IgD-negative memory B cell (primary cell): ENCODE measurements around the gene DGCR2. TPM values are rescaled to one million over a fixed set of nuclear protein-coding genes. Genes with fewer than 3 reads are reported as not detected.
"Not testable (repeated sequence)": the region's sequence is repeated elsewhere in the genome, so short reads cannot be mapped to it uniquely, and the experiment has no call there.

Experiments used
- H3K27ac Mint-ChIP-seq, 3 donors: one replicate each; pipeline ENCODE4 v1.8.0; 2020 to 2022; ENCODE audit warnings: mild to moderate bottlenecking in 3 of 3, mixed read lengths in 3 of 3, moderate library complexity in 1 of 3
- H3K27me3 Mint-ChIP-seq: one replicate; pipeline ENCODE4 v1.8.0; 2021; ENCODE audit warnings: mixed read lengths
- H3K36me3 Mint-ChIP-seq: one replicate; pipeline ENCODE4 v1.8.0; 2020; ENCODE audit warnings: mild to moderate bottlenecking, mixed read lengths
- H3K4me1 Mint-ChIP-seq, 3 donors: one replicate each; pipeline ENCODE4 v1.8.0; 2020 to 2022; ENCODE audit warnings: mixed read lengths in 3 of 3, mild to moderate bottlenecking in 1 of 3
- H3K4me3 Mint-ChIP-seq, 4 donors: one replicate each; pipeline ENCODE4 v1.8.0; 2020 to 2022; ENCODE audit warnings: mild to moderate bottlenecking in 4 of 4, mixed read lengths in 4 of 4, moderate library complexity in 3 of 4
- H3K9me3 Mint-ChIP-seq, 3 donors: one replicate each; pipeline ENCODE4 v1.8.0; 2020 to 2021; ENCODE audit warnings: mixed read lengths in 3 of 3, mild to moderate bottlenecking in 1 of 3
- polyA plus RNA-seq: library from polyadenylated mRNA; unstranded; fragments of 300-500 nt; fragmentation: Illumina TruSeq; gene quantifications from one replicate; pipeline ENCODE4 v1.2.3, GENCODE V29; 2021

Gene DGCR2
- polyA plus RNA-seq, 1 donor from 2014 or later: 29.1 TPM

GRCh38 chr22:19030226-19030888 is 91.9 kb downstream of the DGCR2 start:
- H3K36me3 Mint-ChIP-seq, H3K4me3 Mint-ChIP-seq, H3K4me1 Mint-ChIP-seq, H3K9me3 Mint-ChIP-seq, H3K27ac Mint-ChIP-seq: not testable (repeated sequence)
- peaks cover 13% of the 10 kb centered on the region for H3K27me3 Mint-ChIP-seq

DNA sequence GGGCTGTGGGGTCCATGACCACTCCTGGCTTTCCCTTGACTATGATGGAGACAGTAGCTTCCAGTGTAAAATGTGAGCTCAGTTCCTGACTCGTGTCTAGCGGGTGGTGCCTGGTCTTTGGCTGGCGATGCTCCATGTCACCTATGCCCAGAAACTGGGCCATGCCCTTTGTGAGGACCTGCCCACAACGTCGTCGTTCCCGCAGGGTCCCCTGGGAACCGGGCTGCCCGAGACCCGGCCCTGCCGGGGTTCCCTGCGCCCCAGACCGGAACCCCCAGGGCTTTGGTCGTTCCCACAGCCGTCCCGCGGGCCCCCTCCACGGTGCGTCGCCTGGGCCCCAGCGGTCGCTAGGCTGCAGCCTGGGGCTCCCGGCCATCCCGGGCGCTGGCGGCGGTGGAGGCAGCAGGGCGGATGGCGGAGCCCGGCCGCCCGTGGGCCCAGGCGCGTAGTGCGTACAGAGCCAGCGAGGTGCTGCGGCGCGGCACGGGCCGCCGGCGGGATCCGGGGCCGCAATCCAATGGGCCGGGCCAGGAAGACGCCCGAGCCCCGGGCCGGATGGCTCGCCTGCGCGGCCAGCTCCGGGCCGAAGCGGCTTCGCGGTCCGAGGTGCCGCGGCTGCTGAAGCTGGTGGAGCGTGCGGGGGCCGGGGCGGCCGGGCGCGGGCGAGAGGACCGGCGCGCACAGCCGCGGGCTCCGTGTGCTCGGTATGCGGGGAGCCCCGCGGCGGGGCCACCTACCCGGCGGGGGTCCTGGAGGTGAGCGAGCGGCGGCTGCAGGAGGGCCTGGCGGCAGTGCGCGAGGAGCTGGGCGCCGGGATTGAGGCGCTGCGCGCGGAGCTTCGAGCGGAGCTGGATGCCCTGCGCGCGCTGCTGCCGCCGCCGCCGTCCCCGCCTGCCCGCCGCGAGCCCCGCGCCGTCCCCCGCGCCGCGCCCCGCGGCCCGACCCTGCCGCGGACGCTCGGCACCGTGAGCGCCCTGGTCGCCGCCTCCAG is 92.8 kb downstream of the DGCR2 start:
- H3K27ac Mint-ChIP-seq, H3K9me3 Mint-ChIP-seq, H3K36me3 Mint-ChIP-seq, H3K4me1 Mint-ChIP-seq, H3K4me3 Mint-ChIP-seq: not testable (repeated sequence)
- H3K27me3 Mint-ChIP-seq: peaks cover 13% of the 10 kb centered on the region

- H3K9me3 Mint-ChIP-seq, H3K27ac Mint-ChIP-seq, H3K36me3 Mint-ChIP-seq, H3K4me1 Mint-ChIP-seq, H3K4me3 Mint-ChIP-seq: not testable (repeated sequence)
- H3K27me3 Mint-ChIP-seq: peaks cover 13% of the 10 kb centered on the region
Measured at GRCh38 chr22:19028060-19028455, 94.2 kb downstream of the DGCR2 start.

GRCh38 chr22:19027371-19028059 is 94.7 kb downstream of the DGCR2 start:
- peak overlapping the region in 2 of 3 donors; percentile 31 to 51 for H3K27ac Mint-ChIP-seq
- H3K4me1 Mint-ChIP-seq, H3K36me3 Mint-ChIP-seq: not testable (repeated sequence)

GRCh38 chr22:19026080-19026479 is 96.1 kb downstream of the DGCR2 start:
- H3K9me3 Mint-ChIP-seq, H3K27ac Mint-ChIP-seq, H3K4me3 Mint-ChIP-seq, H3K4me1 Mint-ChIP-seq, H3K36me3 Mint-ChIP-seq: not testable (repeated sequence)
- H3K27me3 Mint-ChIP-seq: peaks cover 16% of the 10 kb centered on the region

More at GRCh38 chr22:19027371-19028059, 94.7 kb downstream of the DGCR2 start:
- peaks cover 14% of the 10 kb centered on the region for H3K27me3 Mint-ChIP-seq
- not testable (repeated sequence) for H3K4me3 Mint-ChIP-seq, H3K9me3 Mint-ChIP-seq

DNA sequence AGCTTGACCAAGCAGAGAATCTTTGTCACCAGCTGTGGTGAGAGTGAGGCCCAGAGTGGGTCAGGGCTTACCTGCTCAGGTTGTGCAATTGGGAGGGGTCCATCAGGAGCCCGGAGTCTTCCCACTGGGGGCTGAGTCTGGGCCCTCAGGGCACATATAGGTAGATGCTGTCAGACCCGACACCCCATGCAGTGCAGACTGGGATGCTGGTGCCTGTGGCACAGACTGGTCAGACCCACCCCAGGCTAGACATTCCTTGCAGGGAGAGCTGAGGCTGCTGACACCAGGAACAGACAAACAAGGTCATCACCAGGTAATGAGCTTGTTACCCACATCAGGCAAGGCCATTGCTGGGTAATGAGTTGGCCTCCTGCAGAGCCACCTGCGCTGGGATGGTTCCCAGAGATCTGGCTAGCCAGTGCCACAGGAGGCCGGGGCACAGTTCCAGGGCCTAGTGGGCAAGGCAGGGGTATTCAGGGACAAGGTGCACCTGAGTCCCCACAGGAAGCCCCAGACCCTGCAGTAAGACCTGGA is 97.2 kb downstream of the DGCR2 start:
- H3K27ac Mint-ChIP-seq, H3K4me1 Mint-ChIP-seq: not testable (repeated sequence)

GRCh38 chr22:19023931-19024330 is 98.3 kb downstream of the DGCR2 start:
- H3K9me3 Mint-ChIP-seq, H3K4me3 Mint-ChIP-seq, H3K4me1 Mint-ChIP-seq, H3K36me3 Mint-ChIP-seq: not testable (repeated sequence)
- Mint-ChIP-seq H3K27ac (peak overlapping the region in 1 of 3 donors; percentile 85), H3K27me3 (peaks cover 15% of the 10 kb centered on the region)

More for the DNA sequence above, 97.2 kb downstream of the DGCR2 start:
- H3K9me3 Mint-ChIP-seq, H3K36me3 Mint-ChIP-seq, H3K4me3 Mint-ChIP-seq: not testable (repeated sequence)
- H3K27me3 Mint-ChIP-seq: peaks cover 13% of the 10 kb centered on the region

- H3K9me3 Mint-ChIP-seq: no peaks in the 10 kb centered on the region
- no peak overlapping the region for H3K4me3 Mint-ChIP-seq
- H3K27me3 Mint-ChIP-seq: peaks cover 12% of the 10 kb centered on the region
- H3K27ac Mint-ChIP-seq: no peak overlapping the region
- H3K36me3 Mint-ChIP-seq: no peaks in the 10 kb centered on the region
- no peaks in the 10 kb centered on the region for H3K4me1 Mint-ChIP-seq
Measured at GRCh38 chr22:19022755-19023154, 99.5 kb downstream of the DGCR2 start.

DNA sequence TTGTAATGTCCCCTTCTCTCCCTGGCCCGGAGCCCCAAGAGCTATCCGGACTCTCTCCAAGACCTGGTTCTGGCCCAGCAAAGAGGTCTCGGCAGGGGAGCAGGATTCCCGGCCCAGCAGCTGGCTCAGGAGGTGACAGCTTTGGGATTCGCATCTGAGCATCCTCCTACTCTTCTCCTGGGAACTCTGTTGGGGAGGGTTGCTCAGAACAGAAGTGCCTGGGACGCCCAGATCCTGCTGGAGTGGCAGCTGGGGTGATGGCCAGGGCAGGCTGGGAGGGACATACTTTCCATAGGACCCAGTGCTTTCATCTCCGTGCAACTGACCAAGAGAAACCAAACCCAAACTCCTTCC is 102.6 kb downstream of the DGCR2 start:
- Mint-ChIP-seq H3K4me3 (no peak overlapping the region), H3K9me3 (no peaks in the 10 kb centered on the region), H3K27ac (no peak overlapping the region), H3K27me3 (peaks cover 6% of the 10 kb centered on the region), H3K4me1 (no peaks in the 10 kb centered on the region), H3K36me3 (no peaks in the 10 kb centered on the region)

- H3K9me3 Mint-ChIP-seq: no peaks in the 10 kb centered on the region
- H3K4me1 Mint-ChIP-seq: no peaks in the 10 kb centered on the region
- no peaks in the 10 kb centered on the region for H3K36me3 Mint-ChIP-seq
- no peak overlapping the region for H3K27ac Mint-ChIP-seq
- H3K27me3 Mint-ChIP-seq: peaks cover 7% of the 10 kb centered on the region
- H3K4me3 Mint-ChIP-seq: no peak overlapping the region
Measured at GRCh38 chr22:19019029-19019678, 103.1 kb downstream of the DGCR2 start.

DNA sequence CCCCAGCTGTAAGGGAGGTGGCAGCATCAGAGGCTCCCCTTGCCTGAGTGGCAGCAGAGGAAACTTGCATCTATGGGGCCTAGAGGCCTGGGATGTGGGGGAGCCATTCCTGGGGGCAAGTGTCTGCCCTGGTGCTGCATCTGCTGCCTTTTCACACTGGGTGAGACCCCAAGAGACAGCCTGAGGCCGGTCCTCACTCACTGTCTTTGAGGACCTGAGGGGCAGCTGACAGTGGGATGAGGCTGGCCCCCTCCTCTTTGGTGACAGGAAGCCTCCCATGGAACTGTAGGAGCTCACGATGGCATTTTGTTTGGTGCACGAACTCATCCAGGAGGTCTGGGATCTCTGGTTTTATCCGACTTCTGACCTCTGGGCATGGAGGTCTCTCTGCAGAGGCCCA is 104.0 kb downstream of the DGCR2 start:
- Mint-ChIP-seq H3K9me3 (no peaks in the 10 kb centered on the region), H3K27me3 (peaks cover 9% of the 10 kb centered on the region), H3K27ac (no peak overlapping the region), H3K4me3 (no peak overlapping the region), H3K4me1 (no peaks in the 10 kb centered on the region), H3K36me3 (no peaks in the 10 kb centered on the region)

DNA sequence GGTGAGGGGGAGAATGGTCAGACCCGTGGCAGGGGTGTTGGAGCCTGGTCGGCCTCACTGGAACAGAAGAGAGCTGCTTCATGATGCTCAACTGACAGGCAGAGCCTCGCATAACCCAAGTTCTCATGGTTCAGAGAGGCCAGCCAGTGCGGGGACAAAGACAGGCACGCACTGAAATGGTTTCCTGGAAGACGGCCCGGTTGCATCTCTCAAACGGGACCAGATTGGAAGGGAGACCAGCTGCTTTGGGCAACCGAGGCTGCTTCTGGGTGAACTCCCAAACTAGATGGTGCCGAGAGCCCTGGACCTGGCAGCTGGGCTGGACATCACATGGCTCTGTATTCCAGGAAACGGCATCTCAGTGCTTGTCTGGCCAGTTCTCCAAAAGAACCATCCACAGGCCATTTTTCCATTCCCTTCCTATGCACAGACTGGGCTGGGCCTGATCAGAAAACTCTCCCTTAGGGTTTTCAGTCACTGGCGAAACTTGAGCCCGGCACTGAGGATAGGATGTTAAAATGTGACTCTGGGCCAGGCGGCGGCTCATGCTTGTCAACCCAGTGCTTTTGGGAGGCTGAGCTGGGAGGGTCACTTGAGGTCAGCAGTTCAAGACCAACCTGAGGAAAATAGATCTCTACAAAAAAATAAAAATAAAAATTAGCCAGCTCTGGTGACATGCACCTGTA is 106.0 kb downstream of the DGCR2 start:
- no peaks in the 10 kb centered on the region for H3K4me1 Mint-ChIP-seq

GRCh38 chr22:19014886-19015285 is 107.3 kb downstream of the DGCR2 start:
- Mint-ChIP-seq H3K4me1 (no peaks in the 10 kb centered on the region), H3K27ac (no peak overlapping the region)

More for the DNA sequence above, 106.0 kb downstream of the DGCR2 start:
- Mint-ChIP-seq H3K4me3 (no peak overlapping the region), H3K9me3 (no peaks in the 10 kb centered on the region), H3K27ac (no peak overlapping the region), H3K27me3 (peaks cover 6% of the 10 kb centered on the region), H3K36me3 (no peaks in the 10 kb centered on the region)

DNA sequence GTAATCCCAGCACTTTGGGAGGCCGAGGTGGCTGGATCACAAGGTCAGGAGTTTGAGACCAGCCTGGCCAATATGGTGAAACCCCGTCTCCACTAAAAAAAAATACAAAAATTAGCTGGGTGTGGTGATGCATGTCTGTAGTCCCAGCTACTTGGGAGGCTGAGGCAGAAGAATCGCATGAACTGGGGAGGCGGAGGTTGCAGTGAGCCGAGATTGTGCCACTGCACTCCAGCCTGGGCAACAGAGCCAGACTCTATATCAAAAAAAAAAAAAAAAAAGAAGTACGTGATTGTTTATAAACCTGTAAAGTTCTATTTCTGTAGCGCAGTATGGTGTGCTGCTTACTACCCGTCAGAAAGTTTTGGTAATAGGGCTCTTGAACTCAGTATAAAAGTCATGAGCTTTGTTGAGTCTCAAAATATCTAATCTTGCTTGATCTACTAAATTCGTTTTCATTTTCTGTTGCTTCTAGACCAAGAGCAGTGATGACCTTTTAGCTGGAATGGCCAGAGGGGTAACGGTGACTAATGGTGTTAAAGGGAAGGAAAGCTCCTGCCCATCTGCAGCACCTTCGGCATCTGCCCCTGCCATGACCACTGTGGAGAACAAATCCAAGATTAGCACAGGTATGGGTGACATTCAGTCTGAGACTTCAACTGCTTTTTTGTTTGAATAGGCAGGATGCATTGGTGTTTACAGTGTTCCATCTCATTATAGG is 108.2 kb downstream of the DGCR2 start:
- not testable (repeated sequence) for H3K9me3 Mint-ChIP-seq, H3K27me3 Mint-ChIP-seq, H3K36me3 Mint-ChIP-seq, H3K27ac Mint-ChIP-seq, H3K4me3 Mint-ChIP-seq, H3K4me1 Mint-ChIP-seq

More at GRCh38 chr22:19014886-19015285, 107.3 kb downstream of the DGCR2 start:
- Mint-ChIP-seq H3K4me3 (no peak overlapping the region), H3K9me3 (no peaks in the 10 kb centered on the region), H3K36me3 (no peaks in the 10 kb centered on the region), H3K27me3 (peaks cover 6% of the 10 kb centered on the region)
